ENCODE data around the gene SLC12A8. TPM values are rescaled to one million over a fixed set of nuclear protein-coding genes. Genes with fewer than 3 reads are reported as not detected.

Gene SLC12A8
- total RNA-seq, 6 experiments from 2014 or later = 8.5 to 23.4 (median 20.3) TPM

GRCh38 chr3:125220727-125221429 lies 8.3 kb upstream of the SLC12A8 start:
- H3K9me3 ChIP-seq = no peaks in the 10 kb centered on the region
- no peaks in the 10 kb centered on the region for H3K4me1 ChIP-seq
- H3K36me3 ChIP-seq = no peaks in the 10 kb centered on the region
- WGBS (ENCODE audit: insufficient coverage, low coverage, low lambda C conversion rate, missing lambda C conversion rate) = 56% methylated on average over 7 of the region's 7 CpGs
- intact Hi-C loops (cut with DNase I) = no loop called here
- TF ChIP-seq CTCF (IDR thresholded peaks at IDR 0.05) = no peak
- no peak for TF ChIP-seq POLR2A (IDR thresholded peaks at IDR 0.05)
- ATAC-seq (peak in 2 of 4 donors; percentile 17 to 30), DNase-seq (no peak)
- no peaks in the 10 kb centered on the region for H3K27me3 ChIP-seq
- no peak overlapping the region for H3K4me3 ChIP-seq
- no peak overlapping the region for H3K27ac ChIP-seq

GRCh38 chr3:125220183-125220582 lies 7.6 kb upstream of the SLC12A8 start:
- intact Hi-C loops (cut with DNase I) = no loop called here
- no peak for TF ChIP-seq CTCF (IDR thresholded peaks at IDR 0.05)
- no peak for TF ChIP-seq POLR2A (IDR thresholded peaks at IDR 0.05)
- H3K4me1 ChIP-seq = no peaks in the 10 kb centered on the region
- ATAC-seq (no peak), DNase-seq (no peak)
- no peaks in the 10 kb centered on the region for H3K36me3 ChIP-seq
- no peaks in the 10 kb centered on the region for H3K27me3 ChIP-seq
- WGBS (ENCODE audit: insufficient coverage, low coverage, low lambda C conversion rate, missing lambda C conversion rate) = 82% methylated on average over 10 of the region's 10 CpGs
- H3K27ac ChIP-seq = no peak overlapping the region
- no peak overlapping the region for H3K4me3 ChIP-seq
- no peaks in the 10 kb centered on the region for H3K9me3 ChIP-seq

GRCh38 chr3:125219261-125219701 lies 6.7 kb upstream of the SLC12A8 start:
- WGBS (ENCODE audit: insufficient coverage, low coverage, low lambda C conversion rate, missing lambda C conversion rate) = 82% methylated on average over 8 of the region's 8 CpGs
- Histone ChIP-seq H3K36me3 (no peaks in the 10 kb centered on the region), H3K4me1 (no peaks in the 10 kb centered on the region), H3K4me3 (no peak overlapping the region), H3K9me3 (no peaks in the 10 kb centered on the region), H3K27ac (no peak overlapping the region), H3K27me3 (no peaks in the 10 kb centered on the region)
- DNase-seq = no peak
- peak in 3 of 4 donors; percentile 23 to 41 (median 41) for ATAC-seq
- TF ChIP-seq POLR2A (IDR thresholded peaks at IDR 0.05) (no peak), CTCF (IDR thresholded peaks at IDR 0.05) (no peak)
- intact Hi-C loops (cut with DNase I) = no loop called here

GRCh38 chr3:125214738-125215137 lies 2.2 kb upstream of the SLC12A8 start:
- Histone ChIP-seq H3K27me3 (no peaks in the 10 kb centered on the region), H3K36me3 (no peaks in the 10 kb centered on the region), H3K4me1 (no peaks in the 10 kb centered on the region), H3K27ac (no peak overlapping the region), H3K9me3 (no peaks in the 10 kb centered on the region), H3K4me3 (no peak overlapping the region)
- DNase-seq (no peak), ATAC-seq (no peak)
- intact Hi-C loops (cut with DNase I) = no loop called here
- TF ChIP-seq CTCF (IDR thresholded peaks at IDR 0.05) = no peak
- TF ChIP-seq POLR2A (IDR thresholded peaks at IDR 0.05) = no peak
- 46% methylated on average over 3 of the region's 3 CpGs for WGBS (ENCODE audit: insufficient coverage, low coverage, low lambda C conversion rate, missing lambda C conversion rate)

All from right lobe of liver (tissue), 6 donors.